Activated CD4-positive, alpha-beta T cell treated with anti-CD3 and anti-CD28 coated beads, Interleukin-2, Interleukin-4, amounts not matched to agents 100 ng/mL and 50 ng/mL, durations not matched to agents 16 hours and 8 hours (primary cell): ENCODE data around the gene ATP6V1C2.
"Not testable (repeated sequence)": the region's sequence is repeated elsewhere in the genome, so short reads cannot be mapped to it uniquely, and the experiment has no call there.

Source experiments
- DNase-seq: peaks from one replicate; pipeline ENCODE4 v3.0.0-alpha.2; 2020; ENCODE audit warnings: low spot score

ATP6V1C2 gene

DNA sequence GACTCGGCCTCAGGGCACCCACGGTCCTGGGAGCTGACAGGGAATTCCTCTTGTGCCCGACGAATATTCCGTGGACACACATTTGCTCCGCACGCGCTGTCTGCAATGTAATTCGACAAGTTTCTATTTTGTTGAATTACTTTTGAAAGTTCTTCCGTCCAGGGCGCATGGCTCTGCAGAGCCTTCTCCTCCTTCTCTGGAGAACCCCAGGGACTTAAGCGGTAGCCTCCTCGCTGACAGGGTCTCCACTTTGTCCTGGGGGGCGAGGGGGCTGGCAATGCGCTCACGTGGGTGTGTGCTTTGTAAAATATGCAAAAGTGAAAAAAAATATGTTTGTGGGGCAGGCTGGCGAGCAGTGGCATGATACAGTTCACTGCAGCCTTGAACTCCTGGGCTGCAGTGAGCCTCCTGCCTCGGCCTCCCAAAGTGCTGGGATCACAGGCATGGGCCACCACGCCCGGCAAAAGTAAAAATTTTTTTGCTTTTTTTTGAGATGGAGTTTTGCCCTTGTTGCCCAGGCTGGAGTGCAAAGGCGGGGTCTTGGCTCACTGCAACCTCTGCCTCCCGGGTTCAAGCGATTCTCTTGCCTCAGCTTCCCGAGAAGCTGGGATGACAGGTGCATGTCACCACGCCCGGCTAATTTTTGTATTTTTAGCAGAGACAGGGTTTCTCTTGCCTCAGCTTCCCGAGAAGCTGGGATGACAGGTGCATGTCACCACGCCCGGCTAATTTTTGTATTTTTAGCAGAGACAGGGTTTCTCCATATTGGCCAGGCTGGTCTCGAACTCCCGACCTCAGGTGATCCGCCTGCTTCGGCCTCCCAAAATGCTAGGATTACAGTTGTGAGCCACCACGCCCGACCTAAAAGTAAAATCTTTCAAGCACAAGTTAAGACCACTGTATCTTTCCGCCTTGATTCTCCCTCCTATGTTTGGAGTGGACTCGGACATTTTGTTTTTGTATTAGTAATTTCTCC lies 92.0 kb downstream of the ATP6V1C2 start:
- DNase-seq, result not testable (repeated sequence)

DNA sequence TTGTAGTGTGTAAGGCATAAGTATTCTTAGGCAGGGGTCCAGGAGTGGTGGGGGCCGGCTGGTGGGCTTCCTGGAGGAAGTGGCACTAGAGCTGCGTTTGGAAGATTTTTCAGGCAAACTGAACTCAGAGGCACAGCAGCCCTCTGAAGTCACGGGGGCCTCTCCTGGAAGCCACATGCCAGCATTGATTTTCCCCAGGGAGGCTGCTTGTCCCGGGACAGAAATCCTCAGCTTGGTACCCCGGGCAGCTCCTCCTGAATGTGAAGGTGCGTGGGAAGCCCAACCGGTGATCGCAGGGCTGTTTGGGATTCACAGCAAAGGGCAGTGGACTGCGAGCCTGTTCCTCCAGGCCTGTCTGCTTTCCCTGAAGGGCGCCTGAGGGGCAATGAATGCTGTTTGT lies 92.7 kb downstream of the ATP6V1C2 start:
- no peak for DNase-seq

DNA sequence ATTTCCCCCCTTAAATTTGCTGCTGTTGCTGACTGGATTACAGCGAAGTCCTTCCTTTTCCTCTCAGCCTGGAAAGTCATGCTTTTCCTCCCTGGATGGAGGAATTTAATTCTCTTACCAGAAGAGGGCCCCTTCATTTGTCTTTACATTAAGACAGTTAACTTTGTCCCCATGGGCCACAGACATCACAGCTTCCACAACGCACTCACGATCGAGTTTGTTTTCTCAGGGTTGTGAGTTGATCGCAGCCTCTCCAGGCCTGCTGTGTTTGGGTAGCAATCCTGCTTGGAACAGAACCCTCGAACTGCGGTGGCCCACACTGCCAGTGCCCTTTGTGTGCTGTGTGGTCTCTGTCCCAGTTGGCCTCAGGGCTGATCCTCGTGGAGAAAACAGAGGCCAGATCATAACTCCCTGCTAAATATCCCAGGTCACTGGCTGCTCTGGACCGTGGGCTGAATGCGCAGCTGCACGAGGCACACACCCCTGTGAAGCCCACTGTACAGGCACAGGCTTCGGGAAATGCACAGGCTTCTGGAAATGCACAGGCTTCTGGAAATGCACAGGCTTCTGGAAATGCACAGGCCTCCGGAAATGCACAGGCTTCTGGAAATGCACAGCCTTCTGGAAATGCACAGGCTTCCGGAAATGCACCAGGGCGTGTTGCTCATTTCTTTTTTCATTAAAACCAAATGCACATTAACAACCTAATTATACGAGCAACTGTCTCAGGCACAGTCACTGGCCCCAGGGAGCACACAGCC lies 93.3 kb downstream of the ATP6V1C2 start:
- DNase-seq, result no peak

DNA sequence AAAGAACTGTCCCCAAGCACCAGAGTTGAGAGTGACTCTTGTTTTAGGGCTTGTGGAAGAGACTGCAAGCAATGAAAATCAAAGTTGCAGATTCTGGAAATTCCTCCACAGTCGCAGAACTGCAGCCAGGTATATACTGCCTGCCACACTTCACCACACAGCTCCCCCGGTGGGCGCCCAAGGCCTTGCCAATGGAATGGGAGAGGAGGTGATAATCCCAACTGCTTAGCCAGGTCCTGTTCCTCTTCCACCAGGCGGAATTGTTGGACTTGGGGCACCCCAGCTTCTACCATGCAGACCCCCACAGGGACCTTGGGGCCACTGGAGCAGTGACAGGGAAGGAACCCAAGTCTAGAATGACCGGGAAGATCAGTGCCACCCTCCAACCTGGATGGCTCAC lies 96.0 kb downstream of the ATP6V1C2 start:
- no peak for DNase-seq

DNA sequence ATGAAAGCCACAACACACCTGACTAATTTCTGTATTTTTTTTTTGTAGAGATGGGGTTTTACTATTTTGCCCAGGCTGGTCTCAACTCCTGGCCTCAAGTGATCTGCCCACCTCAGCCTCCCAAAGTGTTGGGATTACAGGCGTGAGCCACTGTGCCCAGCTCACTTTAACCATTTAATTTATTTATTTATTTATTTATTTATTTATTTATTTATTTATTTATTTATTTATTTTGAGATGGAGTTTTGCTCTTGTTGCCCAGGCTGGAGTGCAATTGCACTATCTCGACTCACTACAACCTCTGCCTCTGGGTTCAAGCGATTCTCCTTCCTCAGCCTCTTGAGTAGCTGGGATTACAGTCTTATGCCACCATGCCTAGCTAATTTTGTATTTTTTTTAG lies 96.9 kb downstream of the ATP6V1C2 start:
- not testable (repeated sequence) for DNase-seq

- DNase-seq, result no peak
Observed at GRCh38 chr2:10818984-10819383, 97.6 kb downstream of the ATP6V1C2 start.

DNA sequence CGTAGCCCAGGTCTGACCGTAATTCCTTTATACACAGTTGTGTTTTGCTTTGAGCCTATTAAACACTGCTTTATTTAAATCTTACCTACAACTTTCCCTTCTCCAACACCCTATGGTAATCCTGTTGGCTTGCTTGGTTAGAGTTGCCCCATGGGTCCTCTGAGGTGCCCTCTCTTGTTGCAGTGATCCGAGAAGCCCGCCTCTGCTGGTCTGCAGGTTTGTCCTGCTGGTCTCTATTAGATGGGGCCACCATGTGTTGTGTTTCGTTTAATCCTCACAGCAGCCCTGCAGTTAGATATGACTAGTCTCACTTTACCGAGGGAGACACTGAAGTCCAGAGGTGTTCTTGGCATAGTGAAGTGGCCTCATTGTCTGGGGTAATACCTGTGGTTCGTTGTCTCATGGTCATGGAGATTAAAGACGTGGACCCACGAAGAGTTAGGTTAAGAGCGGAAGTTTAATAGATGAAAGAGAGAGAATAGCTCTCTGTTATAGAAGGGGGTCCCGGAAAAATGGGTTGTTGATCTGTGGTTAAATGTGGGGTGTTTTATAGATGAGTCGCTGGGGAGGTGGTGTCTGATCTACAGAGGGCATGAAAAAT lies 98.4 kb downstream of the ATP6V1C2 start:
- no peak for DNase-seq

- DNase-seq, result no peak
Observed at GRCh38 chr2:10820562-10820961, 99.1 kb downstream of the ATP6V1C2 start.

DNA sequence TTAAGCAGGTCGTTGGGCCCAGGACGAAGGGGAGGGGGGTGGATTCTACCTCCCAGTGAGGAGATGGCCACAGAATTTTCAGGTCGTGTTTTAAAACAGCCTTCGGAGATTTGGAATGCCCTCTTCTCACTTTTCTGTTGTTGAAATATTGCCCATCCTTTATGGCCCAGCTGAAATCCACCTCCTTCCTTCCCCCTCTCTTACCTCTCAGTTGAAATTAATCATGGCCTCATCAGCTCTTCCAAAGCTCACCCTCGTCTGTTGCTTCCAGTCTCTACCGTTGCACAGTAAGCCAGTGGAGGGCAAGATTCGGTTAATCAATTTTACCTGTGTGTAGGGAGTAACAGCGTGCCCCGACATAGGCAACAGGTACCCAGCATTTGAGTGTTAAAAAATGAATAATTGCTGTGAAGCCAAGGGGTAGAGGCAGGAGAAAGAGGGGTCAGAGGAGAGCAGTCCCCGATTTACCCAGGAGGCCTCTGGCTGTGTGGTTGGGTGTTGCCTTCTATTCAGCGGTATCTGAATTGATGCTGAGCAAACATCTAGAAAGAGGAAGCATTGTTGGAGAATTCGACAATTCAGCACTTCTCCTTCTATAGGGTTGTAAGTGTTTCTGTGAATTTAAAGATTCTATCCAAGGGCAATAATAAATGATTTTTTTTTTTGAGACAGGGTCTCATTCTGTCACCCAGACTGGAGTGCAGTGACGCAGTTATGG lies 99.7 kb downstream of the ATP6V1C2 start:
- DNase-seq, result no peak

DNA sequence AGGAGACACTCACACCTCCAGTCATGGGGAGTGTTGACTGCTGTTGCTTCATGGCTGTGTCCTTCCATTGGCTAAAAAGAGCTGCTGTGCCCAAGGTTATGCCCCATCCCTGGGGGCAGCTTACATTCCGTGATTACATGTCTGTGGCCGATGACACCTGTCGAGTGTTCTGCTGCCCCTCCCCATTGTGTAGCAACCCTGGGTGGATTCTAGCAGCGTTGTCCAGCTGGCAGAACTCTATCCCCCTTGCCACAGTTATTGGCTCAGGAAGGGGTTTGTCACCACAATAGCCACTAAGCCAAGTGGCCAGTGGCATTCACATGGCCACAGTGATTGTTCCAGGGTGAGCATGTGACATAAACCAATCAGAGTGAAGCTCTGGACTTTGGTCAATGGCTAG lies 102.8 kb downstream of the ATP6V1C2 start:
- no peak for DNase-seq

DNA sequence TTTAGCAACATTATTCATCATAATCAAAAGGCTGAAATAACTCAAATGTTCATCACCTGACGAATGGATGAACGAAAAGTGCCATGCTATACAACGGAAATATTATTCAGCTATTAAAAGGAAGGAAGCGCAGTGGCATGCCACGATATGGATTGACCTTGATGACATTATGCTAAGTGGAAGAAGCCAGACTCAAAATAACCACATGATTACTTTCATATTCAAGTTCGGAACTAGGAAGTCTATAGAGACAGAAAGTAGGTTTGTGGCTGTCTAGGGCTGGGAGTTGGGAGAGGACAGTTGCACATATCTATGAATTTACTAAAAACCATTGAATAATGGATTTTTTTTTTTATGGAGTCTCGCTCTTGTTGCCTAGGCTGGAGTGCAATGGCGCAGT lies 104.6 kb downstream of the ATP6V1C2 start:
- no peak for DNase-seq

- DNase-seq, result no peak
Observed at GRCh38 chr2:10826625-10827024, 105.2 kb downstream of the ATP6V1C2 start.

DNA sequence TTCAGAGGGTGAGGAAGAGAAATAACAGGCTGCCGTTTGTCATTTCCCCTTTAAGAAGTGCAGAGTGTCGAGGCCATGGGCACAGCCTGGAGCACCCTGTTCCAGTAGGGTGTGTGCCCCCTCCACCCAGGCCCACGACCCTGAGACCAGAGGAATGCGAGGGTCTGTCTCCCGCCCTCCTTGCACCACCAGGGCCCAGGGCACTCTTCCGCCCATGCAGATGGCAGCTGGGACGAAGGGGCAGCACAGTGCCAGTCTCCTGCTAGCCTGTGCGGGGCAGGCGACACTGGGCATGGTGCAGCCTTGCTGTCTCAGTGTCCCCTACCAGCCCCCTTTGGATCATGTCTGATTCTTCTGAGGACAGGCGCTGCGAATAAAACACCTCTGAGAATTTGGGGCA lies 106.9 kb downstream of the ATP6V1C2 start:
- DNase-seq, result no peak

- DNase-seq, result no peak
Observed at GRCh38 chr2:10829299-10829698, 107.9 kb downstream of the ATP6V1C2 start.

- no peak for DNase-seq
Observed at GRCh38 chr2:10830203-10830602, 108.8 kb downstream of the ATP6V1C2 start.

DNA sequence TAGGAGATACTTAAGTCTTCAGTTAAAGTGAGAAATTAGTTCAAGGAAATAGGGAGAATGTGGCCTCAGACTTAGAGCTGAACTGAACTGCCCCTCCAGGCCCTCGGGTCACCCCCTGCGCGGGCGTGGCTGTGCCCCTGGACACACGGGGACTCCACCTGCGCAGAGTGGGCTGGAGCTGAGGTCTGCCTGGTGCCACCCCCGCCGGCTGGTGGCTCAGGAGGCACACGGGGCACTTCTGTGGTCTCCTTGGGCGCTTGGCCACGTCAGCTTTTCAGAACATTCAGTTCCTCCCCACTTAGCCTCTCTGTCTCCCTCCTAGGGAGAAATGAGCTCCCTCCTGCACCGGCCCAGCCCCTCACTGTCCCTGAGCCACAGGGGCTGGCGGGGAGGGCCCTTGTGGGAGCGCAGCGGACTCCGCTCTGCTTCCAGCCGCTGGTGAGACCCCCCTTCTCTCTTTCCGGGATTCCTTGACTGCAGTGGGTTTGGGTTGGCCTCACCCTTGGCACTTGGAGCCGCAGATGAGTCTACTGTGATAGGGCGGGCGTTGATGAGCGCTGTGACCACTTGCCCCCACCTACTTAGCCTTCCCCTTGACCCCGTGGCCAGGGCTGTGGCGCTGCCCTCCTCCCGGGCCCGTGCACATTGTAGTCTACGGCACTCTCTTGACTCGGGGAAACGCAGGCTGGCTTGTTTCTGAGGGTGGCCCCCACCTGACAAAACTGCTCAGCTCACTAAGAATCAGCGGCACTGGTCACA lies 109.4 kb downstream of the ATP6V1C2 start:
- DNase-seq, result no peak

DNA sequence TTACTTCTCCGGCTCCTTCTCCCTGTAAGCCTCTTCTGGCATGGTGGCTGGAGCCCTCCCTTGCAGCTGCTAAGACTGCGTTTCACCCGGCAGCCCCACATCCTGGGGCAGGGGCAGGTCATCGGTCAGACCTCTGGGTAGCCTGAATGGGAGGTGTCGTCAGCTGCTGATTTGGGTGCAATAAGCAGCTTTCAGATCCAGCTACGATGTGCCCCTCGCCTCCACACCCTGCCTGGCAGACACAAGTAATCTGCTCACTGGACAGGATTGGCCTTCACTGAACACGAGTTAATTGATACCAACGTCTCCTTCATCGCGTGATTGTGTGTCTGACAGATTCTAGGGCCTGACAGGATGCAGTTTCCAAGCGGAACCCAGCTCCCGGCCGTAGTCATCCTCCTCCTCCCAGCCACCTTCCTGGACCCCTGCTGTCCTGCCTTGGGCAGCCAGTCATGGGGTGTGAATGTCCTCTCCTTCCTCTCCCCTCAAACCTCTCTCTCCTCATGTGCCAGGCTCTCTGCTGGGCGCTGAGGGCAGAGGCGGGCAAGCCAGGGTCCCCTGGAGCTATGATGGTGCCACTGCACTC lies 110.1 kb downstream of the ATP6V1C2 start:
- no peak for DNase-seq

DNA sequence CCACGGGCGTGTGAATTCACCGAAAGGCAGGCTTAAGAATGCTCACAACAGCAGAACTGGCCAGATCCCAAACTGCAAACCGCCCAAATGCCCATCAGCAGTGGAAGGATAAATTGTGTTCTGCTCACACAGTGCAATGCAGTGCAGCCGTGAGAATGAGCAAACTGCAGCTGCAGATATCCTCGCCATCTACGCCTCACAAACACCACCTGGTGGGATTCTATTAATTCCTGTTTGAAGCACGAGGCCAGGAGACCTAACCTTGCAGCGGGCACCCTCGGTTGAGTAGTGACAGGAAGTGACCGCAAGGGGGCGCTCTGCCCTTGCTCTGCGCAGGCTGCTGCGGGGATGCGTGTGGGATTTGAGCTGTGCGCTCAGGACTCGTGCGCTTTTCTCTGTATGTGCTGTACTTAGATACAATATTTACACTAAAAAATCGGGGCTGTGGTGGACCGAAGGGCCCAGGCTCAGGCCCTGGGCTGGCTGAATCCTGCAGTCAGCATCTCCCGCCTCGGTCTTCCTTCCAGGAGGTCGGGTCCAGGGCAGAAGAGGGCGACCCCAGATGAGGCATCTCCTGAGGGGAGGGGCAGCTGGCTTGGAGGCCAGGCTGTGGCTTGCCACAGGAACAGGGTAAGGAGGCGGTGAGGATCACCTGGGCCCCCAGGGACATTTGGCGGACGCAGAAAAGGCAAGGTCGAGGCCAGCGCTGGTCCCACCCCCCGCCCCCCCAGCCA lies 110.9 kb downstream of the ATP6V1C2 start:
- peak; percentile 82 for DNase-seq

GRCh38 chr2:10833021-10833420 lies 111.6 kb downstream of the ATP6V1C2 start:
- DNase-seq, result no peak

DNA sequence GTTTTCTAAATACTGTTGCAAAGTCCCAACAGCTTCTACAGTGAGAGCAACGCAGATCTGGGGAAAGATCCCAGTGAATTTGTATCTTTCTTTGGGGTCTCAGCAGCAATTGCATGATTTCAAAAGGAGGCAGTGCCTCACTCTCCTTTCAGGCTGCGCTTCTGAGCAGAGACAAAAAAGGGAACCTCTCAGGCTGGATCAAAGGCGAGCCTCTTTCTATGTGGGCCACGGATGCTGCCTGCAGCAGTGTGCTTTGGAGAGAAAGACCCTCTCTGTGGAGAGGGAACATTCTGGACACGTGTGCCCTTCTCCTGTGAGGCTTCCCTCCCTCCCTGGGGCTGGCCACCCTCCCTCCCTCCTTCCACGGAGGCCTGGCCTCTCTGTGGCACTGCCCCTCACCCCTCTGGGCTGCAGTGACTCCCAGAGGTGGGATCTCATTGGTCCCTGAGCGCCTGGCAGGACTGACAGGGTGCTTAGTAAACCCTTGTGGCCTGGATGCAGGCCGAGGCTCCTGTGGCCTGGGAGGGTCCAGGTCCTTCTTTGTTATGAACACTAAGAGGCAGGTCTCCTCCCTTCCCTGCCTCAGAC lies 112.7 kb downstream of the ATP6V1C2 start:
- no peak for DNase-seq
